PC-3 (cell line): ENCODE measurements around the gene EGFL7. TPM values are rescaled to one million over a fixed set of nuclear protein-coding genes. Genes with fewer than 3 reads are reported as not detected.
A peak's percentile ranks its signal among the peaks of the same experiment; 100 is the strongest.

Experiments used
- ATAC-seq: fragments of 200-7000 bp; cut with Tn5 transposase; 2 replicates; pipeline ENCODE4 v1.9.1; 2020; ENCODE audit warnings: mild to moderate bottlenecking, moderate library complexity
- BruUV-seq: library from RNA; stranded (reverse); fragments of 400-500 nt; replicated peaks from 2 replicates; lab custom pipeline; 2021; lab: Mats Ljungman, UMichigan
- CTCF ChIA-PET: fragments of 300-600 bp; sonication (Branson Sonifier 250); formaldehyde crosslinking; loops from one replicate; lab custom pipeline; 2022; ENCODE audit warnings: antibody characterized with exemption; lab: Charles Lee
- POLR2A ChIA-PET: fragments of 300-600 bp; sonication (Branson Sonifier 250); formaldehyde crosslinking; loops from one replicate; lab custom pipeline; 2022; ENCODE audit warnings: antibody characterized with exemption; ENCODE audit not compliant: unreplicated experiment; lab: Charles Lee
- DNase-seq: peaks from one replicate; pipeline ENCODE4 v3.0.0-alpha.2; 2015
- H2AFZ ChIP-seq: fragments of 300-600 bp; sonication (generic); 2 replicates; pipeline ENCODE4 v1.6.0; 2016; ENCODE audit warnings: antibody characterized with exemption, low read length
- H3F3A ChIP-seq: fragments of 300-600 bp; sonication (generic); one replicate; pipeline ENCODE4 v1.6.0; 2017; ENCODE audit warnings: antibody characterized with exemption, low read length, control low read depth, mild to moderate bottlenecking; ENCODE audit not compliant: unreplicated experiment
- H3K27ac ChIP-seq: fragments of 300-600 bp; sonication (generic); 2 replicates; pipeline ENCODE4 v1.5.1; 2016; ENCODE audit warnings: mild to moderate bottlenecking, low read length
- H3K27me3 ChIP-seq: fragments of 300-600 bp; sonication (generic); 2 replicates; pipeline ENCODE4 v1.6.1; 2016; ENCODE audit warnings: low read length, mixed read lengths
- H3K36me3 ChIP-seq: fragments of 300-600 bp; sonication (generic); 2 replicates; pipeline ENCODE4 v1.6.1; 2016; ENCODE audit warnings: low read depth, mixed run types, low read length, mixed read lengths
- H3K4me1 ChIP-seq: fragments of 300-600 bp; sonication (generic); 2 replicates; pipeline ENCODE4 v1.5.1; 2016; ENCODE audit warnings: low read length; ENCODE audit not compliant: insufficient read depth
- H3K4me2 ChIP-seq: fragments of 300-600 bp; sonication (generic); 2 replicates; pipeline ENCODE4 v1.6.0; 2016; ENCODE audit warnings: low read length
- H3K4me3 ChIP-seq: fragments of 300-600 bp; sonication (generic); 2 replicates; pipeline ENCODE4 v1.5.1; 2016; ENCODE audit warnings: mild to moderate bottlenecking, low read length, mixed read lengths
- H3K79me2 ChIP-seq: fragments of 300-600 bp; sonication (generic); 2 replicates; pipeline ENCODE4 v1.6.1; 2017; ENCODE audit warnings: low read length, mixed read lengths
- H3K9ac ChIP-seq: fragments of 300-600 bp; sonication (generic); 2 replicates; pipeline ENCODE4 v1.6.0; 2016; ENCODE audit warnings: mild to moderate bottlenecking, low read length
- H3K9me2 ChIP-seq: fragments of 300-600 bp; sonication (generic); replicated peaks from 2 replicates; pipeline ENCODE4 v1.6.1; 2016; ENCODE audit warnings: mixed run types, low read length, mixed read lengths
- H3K9me3 ChIP-seq: fragments of 300-600 bp; sonication (generic); 2 replicates; pipeline ENCODE4 v1.6.1; 2016; ENCODE audit warnings: low read length, mixed read lengths
- H4K20me1 ChIP-seq: fragments of 300-600 bp; sonication (generic); 2 replicates; pipeline ENCODE4 v1.6.1; 2016; ENCODE audit warnings: low read length, mixed read lengths
- CTCF ChIP-seq: fragments of 300-600 bp; sonication (generic); conservative IDR thresholded peaks from 2 replicates; pipeline ENCODE4 v1.5.1; 2017; ENCODE audit warnings: antibody characterized with exemption, low read depth, mild to moderate bottlenecking, low read length
- EZH2 ChIP-seq: fragments of 300-600 bp; sonication (generic); IDR thresholded peaks from one replicate; pipeline ENCODE4 v1.6.1; 2017; ENCODE audit warnings: antibody characterized with exemption, mild to moderate bottlenecking, low read length; ENCODE audit not compliant: unreplicated experiment
- EZH2phosphoT487 ChIP-seq: fragments of 300-600 bp; sonication (generic); IDR thresholded peaks from 2 replicates; pipeline ENCODE4 v1.6.1; 2018; ENCODE audit warnings: mild to moderate bottlenecking, antibody characterized with exemption, low read length, borderline replicate concordance
- intact Hi-C: fragments of 100-400 bp; cut with micrococcal nuclease; formaldehyde crosslinking; loops from 2 replicates; pipeline ENCODE4 v1.9.0; 2023
- total RNA-seq: library from RNA; depleted of rRNA; stranded (reverse); fragments of >200 nt; gene quantifications from 2 replicates; pipeline ENCODE4 v1.2.3, GENCODE V29; 2014

The EGFL7 gene
- total RNA-seq, 1 experiment from 2014 or later = 23.1 TPM

GRCh38 chr9:136655536-136656182, 7.1 kb upstream of the EGFL7 start:
- no peaks in the 10 kb centered on the region for H3K79me2 ChIP-seq
- H3F3A ChIP-seq = no peaks in the 10 kb centered on the region
- no peak overlapping the region for H3K4me3 ChIP-seq
- no peaks in the 10 kb centered on the region for H3K9me3 ChIP-seq
- peak overlapping the region; percentile 72 for H2AFZ ChIP-seq
- no peak overlapping the region for H3K27ac ChIP-seq
- ATAC-seq = no peak
- H3K4me2 ChIP-seq = peak overlapping the region; percentile 37; the same call in 1 of the 2 replicates
- no peaks in the 10 kb centered on the region for H3K27me3 ChIP-seq
- ChIA-PET POLR2A (no interaction called here), CTCF (no interaction called here)
- no peak for DNase-seq
- intact Hi-C loops = no loop called here
- H3K36me3 ChIP-seq = no peaks in the 10 kb centered on the region
- no peak for TF ChIP-seq CTCF
- TF ChIP-seq EZH2phosphoT487 = no peak
- no peak for TF ChIP-seq EZH2
- no peak overlapping the region for H3K9ac ChIP-seq
- BruUV-seq = no TSS peak
- H3K4me1 ChIP-seq = peaks cover 3% of the 10 kb centered on the region; the same call in 1 of the 2 replicates
- no peaks in the 10 kb centered on the region for H3K9me2 ChIP-seq
- H4K20me1 ChIP-seq = no peaks in the 10 kb centered on the region

DNA sequence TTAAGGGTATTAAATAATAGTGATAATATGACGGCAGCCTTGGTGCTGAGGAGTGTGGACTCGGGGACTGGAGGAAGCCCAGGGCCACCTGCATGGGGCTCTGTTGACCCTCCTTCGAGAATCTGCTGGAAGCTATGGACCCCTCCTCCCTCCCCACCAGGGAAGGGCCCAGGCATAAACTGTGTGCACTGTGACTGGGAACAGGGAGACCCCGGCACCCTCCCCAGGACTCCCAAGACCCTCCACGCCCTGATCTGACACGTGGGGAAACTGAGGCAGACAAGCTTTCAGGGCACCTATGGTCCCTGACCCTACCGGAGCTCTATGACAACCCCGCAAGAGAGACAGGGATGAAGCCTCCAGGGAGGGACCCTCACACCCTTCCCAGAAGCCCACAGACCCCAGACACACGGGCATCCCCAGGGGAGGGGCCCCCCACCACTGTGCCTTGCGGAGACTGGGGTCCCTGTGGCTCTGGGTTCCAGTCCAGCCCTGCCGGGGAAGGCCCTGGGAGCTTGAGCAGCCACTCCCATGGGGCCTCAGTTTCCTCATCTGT, 6.5 kb upstream of the EGFL7 start:
- H3K36me3 ChIP-seq = no peaks in the 10 kb centered on the region
- no peaks in the 10 kb centered on the region for H3K79me2 ChIP-seq
- H2AFZ ChIP-seq = peak overlapping the region; percentile 72
- no peaks in the 10 kb centered on the region for H3K9me2 ChIP-seq
- H3F3A ChIP-seq = no peaks in the 10 kb centered on the region
- ChIA-PET POLR2A (no interaction called here), CTCF (interaction anchor here (0.5 kb wide), 1 partner anchor 231 kb away, joined by 7 read pairs; no protein-coding TSS in a partner anchor)
- no peaks in the 10 kb centered on the region for H3K9me3 ChIP-seq
- no TSS peak for BruUV-seq
- intact Hi-C loops = no loop called here
- H3K4me3 ChIP-seq = no peak overlapping the region
- peaks cover 3% of the 10 kb centered on the region; the same call in 1 of the 2 replicates for H3K4me1 ChIP-seq
- TF ChIP-seq EZH2phosphoT487 (no peak), EZH2 (no peak), CTCF (no peak)
- DNase-seq (no peak), ATAC-seq (no peak)
- H3K27ac ChIP-seq = no peak overlapping the region
- H3K27me3 ChIP-seq = no peaks in the 10 kb centered on the region
- H3K9ac ChIP-seq = no peak overlapping the region
- no peak overlapping the region for H3K4me2 ChIP-seq
- no peaks in the 10 kb centered on the region for H4K20me1 ChIP-seq
